GM23338 (cell line): Measurements from ENCODE around the gene CES5A. TPM values are rescaled to one million over a fixed set of nuclear protein-coding genes. Genes with fewer than 3 reads are reported as not detected.

ENCODE experiments used
- ATAC-seq: fragments of 200-7000 bp; cut with Tn5 transposase; 3 replicates; pipeline ENCODE4 v1.9.1; 2020
- DNase-seq: peaks from one replicate; pipeline ENCODE4 v3.0.0-alpha.2; 2015; ENCODE audit warnings: low spot score
- H2AFZ ChIP-seq: fragments of 200-600 bp; sonication (generic); 2 replicates; pipeline ENCODE4 v1.8.0; 2016; ENCODE audit warnings: antibody characterized with exemption, mild to moderate bottlenecking, moderate library complexity
- H3F3A ChIP-seq: fragments of 200-600 bp; sonication (generic); replicated peaks from 2 replicates; pipeline ENCODE4 v1.8.0; 2017; ENCODE audit warnings: antibody characterized with exemption, mixed run types, low read depth
- H3K27ac ChIP-seq: fragments of 200-600 bp; sonication (generic); 2 replicates; pipeline ENCODE4 v1.6.1; 2016; ENCODE audit warnings: low read depth
- H3K27me3 ChIP-seq: fragments of 200-600 bp; sonication (generic); 2 replicates; pipeline ENCODE4 v1.8.0; 2016; ENCODE audit warnings: mild to moderate bottlenecking, mixed run types, moderate library complexity; ENCODE audit not compliant: insufficient read depth
- H3K36me3 ChIP-seq: fragments of 200-600 bp; sonication (generic); 2 replicates; pipeline ENCODE4 v1.8.0; 2016; ENCODE audit warnings: mild to moderate bottlenecking; ENCODE audit not compliant: insufficient read depth
- H3K4me1 ChIP-seq: fragments of 200-600 bp; sonication (generic); 2 replicates; pipeline ENCODE4 v1.8.0; 2016; ENCODE audit warnings: mild to moderate bottlenecking, moderate library complexity; ENCODE audit not compliant: insufficient read depth
- H3K4me2 ChIP-seq: fragments of 200-600 bp; sonication (generic); 2 replicates; pipeline ENCODE4 v1.7.1; 2017; ENCODE audit warnings: mixed run types
- H3K4me3 ChIP-seq: fragments of 200-600 bp; sonication (generic); 2 replicates; pipeline ENCODE4 v1.6.1; 2016; ENCODE audit warnings: mixed run types
- H3K79me2 ChIP-seq: fragments of 200-600 bp; sonication (generic); replicated peaks from 2 replicates; pipeline ENCODE4 v1.8.0; 2017; ENCODE audit warnings: mild to moderate bottlenecking; ENCODE audit not compliant: insufficient read depth
- H3K9me2 ChIP-seq: fragments of 200-600 bp; sonication (generic); 2 replicates; pipeline ENCODE4 v1.8.0; 2017; ENCODE audit not compliant: insufficient read depth
- H4K20me1 ChIP-seq: fragments of 200-600 bp; sonication (generic); replicated peaks from 2 replicates; pipeline ENCODE4 v1.8.0; 2017; ENCODE audit warnings: mild to moderate bottlenecking; ENCODE audit not compliant: insufficient read depth
- H3K27ac Mint-ChIP-seq: 2 replicates; pipeline ENCODE4 v1.8.0; 2020; ENCODE audit warnings: inconsistent platforms, mild to moderate bottlenecking, moderate library complexity, mixed read lengths
- H3K27me3 Mint-ChIP-seq: 3 replicates; pipeline ENCODE4 v1.8.0; 2022; ENCODE audit warnings: low read depth, mild to moderate bottlenecking, moderate library complexity, mixed read lengths, inconsistent platforms; ENCODE audit not compliant: insufficient read depth, poor library complexity
- H3K36me3 Mint-ChIP-seq: 3 replicates; pipeline ENCODE4 v1.8.0; 2021; ENCODE audit warnings: low read depth, mild to moderate bottlenecking, inconsistent platforms, moderate library complexity, mixed read lengths
- H3K4me1 Mint-ChIP-seq: 3 replicates; pipeline ENCODE4 v1.8.0; 2020; ENCODE audit warnings: mild to moderate bottlenecking, inconsistent platforms, mixed read lengths
- H3K4me3 Mint-ChIP-seq: 3 replicates; pipeline ENCODE4 v1.8.0; 2021; ENCODE audit warnings: moderate library complexity, mild to moderate bottlenecking, inconsistent platforms, mixed read lengths
- H3K9me3 Mint-ChIP-seq: 3 replicates; pipeline ENCODE4 v1.8.0; 2020; ENCODE audit warnings: moderate library complexity, mild to moderate bottlenecking, inconsistent platforms, mixed read lengths
- CREB1 ChIP-seq: fragments of 250-450 bp; sonication (Bioruptor Pico); IDR thresholded peaks from 2 replicates; pipeline ENCODE4 v1.5.0; 2020; ENCODE audit warnings: low read depth, mild to moderate bottlenecking, moderate library complexity
- CTCF ChIP-seq, 2 experiments: fragments of 200-600 bp in 1 of 2; sonication (generic) in 1 of 2; conservative IDR thresholded peaks; 2 replicates each; pipeline versions ENCODE4 v1.5.1 to v1.6.1; 2016 to 2017; ENCODE audit warnings: antibody characterized with exemption in 2 of 2, low read depth in 2 of 2, mild to moderate bottlenecking in 2 of 2, moderate library complexity in 1 of 2
- ETS1 ChIP-seq: IDR thresholded peaks from 2 replicates; pipeline ENCODE4 v1.6.1; 2016; ENCODE audit warnings: antibody characterized with exemption
- EZH2 ChIP-seq: fragments of 200-600 bp; sonication (generic); IDR thresholded peaks from one replicate; pipeline ENCODE4 v1.8.0; 2017; ENCODE audit warnings: antibody characterized with exemption, mild to moderate bottlenecking, low read depth; ENCODE audit not compliant: unreplicated experiment
- EZH2phosphoT487 ChIP-seq: fragments of 200-600 bp; sonication (generic); IDR thresholded peaks from one replicate; pipeline ENCODE4 v1.8.1; 2018; ENCODE audit warnings: antibody characterized with exemption; ENCODE audit not compliant: unreplicated experiment
- JUNB ChIP-seq: IDR thresholded peaks from one replicate; pipeline ENCODE4 v1.6.1; 2016; ENCODE audit warnings: antibody characterized with exemption; ENCODE audit not compliant: unreplicated experiment
- NANOG ChIP-seq: IDR thresholded peaks from 2 replicates; pipeline ENCODE4 v1.6.1; 2016; ENCODE audit warnings: antibody characterized with exemption, borderline replicate concordance
- POLR2AphosphoS5 ChIP-seq: IDR thresholded peaks from 2 replicates; pipeline ENCODE4 v1.6.1; 2016; ENCODE audit warnings: antibody characterized with exemption, low read depth
- REST ChIP-seq: IDR thresholded peaks from one replicate; pipeline ENCODE4 v1.6.1; 2018; ENCODE audit warnings: antibody characterized with exemption; ENCODE audit not compliant: unreplicated experiment
- STAT1 ChIP-seq: IDR thresholded peaks from one replicate; pipeline ENCODE4 v1.6.1; 2016; ENCODE audit warnings: antibody characterized with exemption; ENCODE audit not compliant: unreplicated experiment
- ZNF114 ChIP-seq: fragments of 250-450 bp; sonication (Bioruptor Pico); IDR thresholded peaks from 2 replicates; pipeline ENCODE4 v1.5.0; 2020; ENCODE audit warnings: mild to moderate bottlenecking, moderate library complexity
- ZNF331 ChIP-seq: fragments of 250-450 bp; sonication (Bioruptor Pico); IDR thresholded peaks from 2 replicates; pipeline ENCODE4 v1.5.0; 2020; ENCODE audit warnings: low read depth, mild to moderate bottlenecking, moderate library complexity
- ZNF462 ChIP-seq: fragments of 250-450 bp; sonication (Bioruptor Pico); IDR thresholded peaks from 2 replicates; pipeline ENCODE4 v1.5.0; 2020; ENCODE audit warnings: mild to moderate bottlenecking, moderate library complexity
- polyA plus RNA-seq: library from polyadenylated mRNA; unstranded; fragments of >200 nt; fragmentation: Nextera tagmentation; extraction: Ambion mirVana; gene quantifications from 2 replicates; pipeline ENCODE4 v1.2.1, GENCODE V29; 2016
- total RNA-seq: library from RNA; depleted of rRNA; stranded (reverse); fragments of >200 nt; shearing (Covaris generic); gene quantifications from 2 replicates; pipeline ENCODE4 v1.2.3, GENCODE V29; 2014

The CES5A gene
- total and polyA plus RNA-seq, 2 experiments from 2014 or later = not detected

- H3K4me1 ChIP-seq = no peaks in the 10 kb centered on the region
- no peaks in the 10 kb centered on the region for H3K36me3 ChIP-seq
- Mint-ChIP-seq H3K36me3 (no peaks in the 10 kb centered on the region), H3K27ac (peak overlapping the region; percentile 77; the same call in 1 of the 2 replicates), H3K9me3 (no peaks in the 10 kb centered on the region), H3K27me3 (peaks cover 3% of the 10 kb centered on the region), H3K4me3 (no peak overlapping the region), H3K4me1 (0 out of 3 replicates have a peak, but pooled peaks cover 9% of the 10 kb centered on the region)
- no peak overlapping the region for H3K4me3 ChIP-seq
- TF ChIP-seq ZNF462 (CRISPR knock-in tag) = no peak
- TF ChIP-seq ZNF331 (CRISPR knock-in tag) = no peak
- no peak for TF ChIP-seq EZH2phosphoT487
- no peak for TF ChIP-seq ZNF114
- no peak for TF ChIP-seq NANOG
- TF ChIP-seq CREB1 (CRISPR knock-in tag) = no peak
- TF ChIP-seq REST = no peak
- no peak for TF ChIP-seq POLR2AphosphoS5
- TF ChIP-seq CTCF (conservative IDR thresholded peaks at IDR 0.05; ENCODE audit: low read depth in 2 of 2) = no peak
- no peak for TF ChIP-seq STAT1
- no peak for TF ChIP-seq EZH2
- no peak for TF ChIP-seq JUNB
- TF ChIP-seq ETS1 = no peak
- H3K9me2 ChIP-seq = no peaks in the 10 kb centered on the region
- no peaks in the 10 kb centered on the region for H3K79me2 ChIP-seq
- H3K27ac ChIP-seq = no peak overlapping the region
- H3K4me2 ChIP-seq = no peak overlapping the region
- no peaks in the 10 kb centered on the region for H4K20me1 ChIP-seq
- no peaks in the 10 kb centered on the region for H3F3A ChIP-seq
- no peaks in the 10 kb centered on the region for H3K27me3 ChIP-seq
- no peak for DNase-seq
- no peak for ATAC-seq
- peak overlapping the region; percentile 43; the same call in 1 of the 2 replicates for H2AFZ ChIP-seq
These were observed 39.0 kb downstream of the CES5A start for GRCh38 chr16:55836158-55836611.
